ENCODE data around the gene NADK2.

Gene NADK2

DNA sequence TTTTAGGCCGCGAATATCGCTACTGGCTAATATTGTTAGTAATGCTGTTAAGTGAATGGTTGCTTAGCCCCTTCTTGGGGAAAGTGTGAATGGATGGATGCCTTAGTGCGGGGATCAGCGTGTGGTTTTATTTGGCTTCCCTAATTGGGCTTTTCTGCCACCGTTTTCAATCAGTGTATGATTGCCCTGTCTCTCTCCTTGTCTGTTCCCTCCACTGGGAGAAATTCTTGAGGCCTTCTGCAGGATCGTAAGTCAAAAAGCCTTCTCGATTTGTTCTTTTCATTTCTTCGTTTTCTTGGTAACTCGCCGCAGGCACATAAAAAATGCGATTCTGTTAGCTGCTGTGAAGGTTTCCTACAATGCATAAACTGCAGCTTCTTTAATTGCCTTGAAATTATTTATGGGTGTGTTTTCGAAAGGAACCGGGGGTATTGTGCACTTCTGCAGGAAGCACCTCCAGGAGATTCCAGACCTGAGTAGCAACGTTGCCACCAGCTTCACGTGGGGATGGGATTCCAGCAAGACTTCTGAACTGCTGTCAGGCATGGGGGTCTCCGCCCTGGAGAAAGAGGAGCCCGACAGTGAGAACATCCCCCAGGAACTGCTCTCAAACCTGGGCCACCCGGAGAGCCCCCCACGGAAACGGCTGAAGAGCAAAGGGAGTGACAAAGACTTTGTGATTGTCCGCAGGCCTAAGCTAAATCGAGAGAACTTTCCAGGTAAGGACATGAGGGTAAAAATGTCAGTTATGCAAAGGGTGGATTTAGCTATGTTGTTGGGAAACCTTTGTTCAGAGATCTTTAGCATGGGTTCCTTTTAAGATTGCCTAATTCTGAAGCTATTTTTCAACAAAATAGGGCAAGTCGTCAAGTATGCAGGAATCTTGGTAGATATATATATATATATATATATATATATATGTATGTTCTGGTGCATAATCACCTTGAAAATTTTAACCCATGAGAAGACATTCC, 89.1 kb downstream of the NADK2 start:
- TF ChIP-seq, protein P1, sequence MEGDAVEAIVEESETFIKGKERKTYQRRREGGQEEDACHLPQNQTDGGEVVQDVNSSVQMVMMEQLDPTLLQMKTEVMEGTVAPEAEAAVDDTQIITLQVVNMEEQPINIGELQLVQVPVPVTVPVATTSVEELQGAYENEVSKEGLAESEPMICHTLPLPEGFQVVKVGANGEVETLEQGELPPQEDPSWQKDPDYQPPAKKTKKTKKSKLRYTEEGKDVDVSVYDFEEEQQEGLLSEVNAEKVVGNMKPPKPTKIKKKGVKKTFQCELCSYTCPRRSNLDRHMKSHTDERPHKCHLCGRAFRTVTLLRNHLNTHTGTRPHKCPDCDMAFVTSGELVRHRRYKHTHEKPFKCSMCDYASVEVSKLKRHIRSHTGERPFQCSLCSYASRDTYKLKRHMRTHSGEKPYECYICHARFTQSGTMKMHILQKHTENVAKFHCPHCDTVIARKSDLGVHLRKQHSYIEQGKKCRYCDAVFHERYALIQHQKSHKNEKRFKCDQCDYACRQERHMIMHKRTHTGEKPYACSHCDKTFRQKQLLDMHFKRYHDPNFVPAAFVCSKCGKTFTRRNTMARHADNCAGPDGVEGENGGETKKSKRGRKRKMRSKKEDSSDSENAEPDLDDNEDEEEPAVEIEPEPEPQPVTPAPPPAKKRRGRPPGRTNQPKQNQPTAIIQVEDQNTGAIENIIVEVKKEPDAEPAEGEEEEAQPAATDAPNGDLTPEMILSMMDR (conservative IDR thresholded peaks at IDR 0.05; ENCODE audit: control insufficient read depth, insufficient read depth, low read depth, low read length), result no peak
- DNase-seq (ENCODE audit: low read depth), result peak; percentile 28
- H3K4me3 ChIP-seq (ENCODE audit: control insufficient read depth, low read depth, low read length), result peak overlapping the region; percentile 80

- H3K4me3 ChIP-seq (ENCODE audit: control insufficient read depth, low read depth, low read length), result peak within 1 kb of the TSS; percentile 80
- peak; percentile 97 for DNase-seq (ENCODE audit: low read depth)
- TF ChIP-seq, protein P1 (conservative IDR thresholded peaks at IDR 0.05; ENCODE audit: control insufficient read depth, insufficient read depth, low read depth, low read length), result no peak
Observed at GRCh38 chr5:36151434-36152323, 90.0 kb downstream of the NADK2 start, which contains the start of the genes LMBRD2 and SKP2. TSS of gene LMBRD2 (minus strand) at chr5:36151887. CDS start at chr5:36143349, 8,538 bp downstream. TSS of gene SKP2 (plus strand) at chr5:36152111. CDS start at chr5:36152263, 152 bp downstream.

- peak; percentile 59 for DNase-seq (ENCODE audit: low read depth)
- H3K4me3 ChIP-seq (ENCODE audit: control insufficient read depth, low read depth, low read length), result peak overlapping the region; percentile 80
- TF ChIP-seq, protein P1 (conservative IDR thresholded peaks at IDR 0.05; ENCODE audit: control insufficient read depth, insufficient read depth, low read depth, low read length), result no peak
Observed at GRCh38 chr5:36150676-36151433, 90.9 kb downstream of the NADK2 start.

DNA sequence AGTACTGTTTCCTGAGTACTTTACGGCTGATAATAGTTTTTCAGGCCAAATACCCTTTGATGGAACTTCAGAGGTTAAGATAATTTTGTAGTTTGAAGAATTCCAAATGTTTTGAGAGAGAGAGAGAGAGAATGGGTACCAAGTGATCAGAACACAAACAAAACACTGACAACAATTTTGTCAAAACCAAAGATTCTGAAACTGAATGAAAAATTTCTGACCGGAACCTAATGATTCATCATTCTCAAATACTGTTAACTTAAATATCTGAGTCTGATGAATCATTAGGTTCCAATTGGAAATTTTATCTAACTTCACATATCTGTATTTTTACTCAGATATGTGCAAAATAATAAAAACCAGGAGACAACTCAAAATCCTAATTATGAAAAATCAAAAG, 94.0 kb downstream of the NADK2 start:
- TF ChIP-seq, protein P1 (conservative IDR thresholded peaks at IDR 0.05; ENCODE audit: control insufficient read depth, insufficient read depth, low read depth, low read length), result no peak
- no peak for DNase-seq (ENCODE audit: low read depth)
- H3K4me3 ChIP-seq (ENCODE audit: control insufficient read depth, low read depth, low read length), result no peak overlapping the region

GRCh38 chr5:36146390-36146789, 95.3 kb downstream of the NADK2 start:
- TF ChIP-seq, protein P1 (conservative IDR thresholded peaks at IDR 0.05; ENCODE audit: control insufficient read depth, insufficient read depth, low read depth, low read length), result no peak
- DNase-seq (ENCODE audit: low read depth), result no peak
- H3K4me3 ChIP-seq (ENCODE audit: control insufficient read depth, low read depth, low read length), result no peak overlapping the region

DNA sequence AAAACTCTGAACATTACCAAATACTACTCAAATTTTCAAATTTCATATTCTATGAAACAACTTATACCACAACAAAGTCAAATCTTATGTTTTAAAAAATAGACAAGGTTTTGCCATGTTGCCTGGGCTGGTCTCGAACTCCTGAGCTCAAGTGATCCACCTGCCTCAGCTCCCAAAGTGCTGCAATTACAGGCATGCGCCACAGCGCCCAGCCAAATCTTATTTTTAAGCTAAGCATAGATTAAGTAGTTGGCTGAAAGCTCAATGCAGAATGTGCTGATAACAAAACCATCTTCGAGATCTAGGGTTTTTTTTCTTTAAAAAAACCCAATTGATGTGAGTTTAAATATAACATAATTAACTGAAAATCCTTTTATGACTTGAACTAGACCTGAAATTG, 96.4 kb downstream of the NADK2 start:
- no peak overlapping the region for H3K4me3 ChIP-seq (ENCODE audit: control insufficient read depth, low read depth, low read length)
- DNase-seq (ENCODE audit: low read depth), result no peak
- TF ChIP-seq, protein P1 (conservative IDR thresholded peaks at IDR 0.05; ENCODE audit: control insufficient read depth, insufficient read depth, low read depth, low read length), result no peak

Data from fibroblast of mammary gland (primary cell).